ENCODE results near the gene KDM2B. TPM values are rescaled to one million over a fixed set of nuclear protein-coding genes. Genes with fewer than 3 reads are reported as not detected.
A peak's percentile ranks its signal among the peaks of the same experiment; 100 is the strongest.
"Not testable (repeated sequence)": the region's sequence is repeated elsewhere in the genome, so short reads cannot be mapped to it uniquely, and the experiment has no call there.

Gene KDM2B
- total and polyA plus RNA-seq, 2 donors from 2014 or later: 6.2 to 19.7 TPM

DNA sequence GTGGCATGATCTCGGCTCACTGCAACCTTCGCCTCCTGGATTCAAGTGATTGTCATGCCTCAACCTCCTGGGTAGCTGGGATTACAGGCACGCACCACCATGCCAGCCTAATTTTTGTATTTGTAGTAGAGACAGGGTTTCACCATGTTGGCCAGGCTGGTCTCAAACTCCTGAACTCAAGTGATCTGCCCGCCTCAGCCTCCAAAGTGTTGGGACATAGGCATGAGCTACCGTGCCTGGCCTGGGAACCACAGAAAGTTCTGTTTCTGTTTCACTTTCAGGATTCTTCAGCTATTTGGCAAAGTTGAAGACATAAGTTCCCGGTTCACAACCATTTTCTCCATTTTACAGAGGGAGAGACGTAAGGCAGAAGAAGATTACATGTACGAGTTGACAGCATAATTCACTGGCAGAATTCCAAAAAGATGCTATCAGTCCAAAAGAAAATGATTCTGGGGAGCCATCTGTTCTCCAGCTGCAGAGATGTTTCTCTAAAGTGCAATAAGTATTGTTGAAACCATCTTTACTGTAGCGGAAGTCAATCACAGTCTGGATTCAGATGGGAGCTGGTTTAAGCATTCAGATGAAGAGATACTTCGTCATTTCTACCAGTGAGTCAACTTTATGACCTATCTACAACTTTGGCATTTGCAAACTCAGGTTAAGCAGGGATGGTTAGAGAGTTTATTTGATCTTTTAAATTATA is 189.1 kb downstream of the KDM2B start:
- H3K4me1 ChIP-seq (ENCODE audit: control insufficient read depth in 2 of 3, insufficient read depth in 2 of 3, low read depth in 1 of 3, low read length in 3 of 3): no peaks in the 10 kb centered on the region
- intact Hi-C loops (cut with DNase I): no loop called here
- no peaks in the 10 kb centered on the region for H3K27me3 ChIP-seq (ENCODE audit: control insufficient read depth, insufficient read depth, low read length)
- no peak overlapping the region for H3K27ac ChIP-seq (ENCODE audit: low read depth in 2 of 2, low read length in 2 of 2)
- DNase-seq (peak in 1 of 5 donors; percentile 55), FAIRE-seq (no peak)
- H3K4me3 ChIP-seq (ENCODE audit: low read length in 3 of 3): no peak overlapping the region
- no peak overlapping the region for H3K9ac ChIP-seq (ENCODE audit: low read length in 3 of 3)
- TF ChIP-seq, protein P1, sequence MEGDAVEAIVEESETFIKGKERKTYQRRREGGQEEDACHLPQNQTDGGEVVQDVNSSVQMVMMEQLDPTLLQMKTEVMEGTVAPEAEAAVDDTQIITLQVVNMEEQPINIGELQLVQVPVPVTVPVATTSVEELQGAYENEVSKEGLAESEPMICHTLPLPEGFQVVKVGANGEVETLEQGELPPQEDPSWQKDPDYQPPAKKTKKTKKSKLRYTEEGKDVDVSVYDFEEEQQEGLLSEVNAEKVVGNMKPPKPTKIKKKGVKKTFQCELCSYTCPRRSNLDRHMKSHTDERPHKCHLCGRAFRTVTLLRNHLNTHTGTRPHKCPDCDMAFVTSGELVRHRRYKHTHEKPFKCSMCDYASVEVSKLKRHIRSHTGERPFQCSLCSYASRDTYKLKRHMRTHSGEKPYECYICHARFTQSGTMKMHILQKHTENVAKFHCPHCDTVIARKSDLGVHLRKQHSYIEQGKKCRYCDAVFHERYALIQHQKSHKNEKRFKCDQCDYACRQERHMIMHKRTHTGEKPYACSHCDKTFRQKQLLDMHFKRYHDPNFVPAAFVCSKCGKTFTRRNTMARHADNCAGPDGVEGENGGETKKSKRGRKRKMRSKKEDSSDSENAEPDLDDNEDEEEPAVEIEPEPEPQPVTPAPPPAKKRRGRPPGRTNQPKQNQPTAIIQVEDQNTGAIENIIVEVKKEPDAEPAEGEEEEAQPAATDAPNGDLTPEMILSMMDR (IDR thresholded peaks at IDR 0.05; ENCODE audit: borderline replicate concordance, extremely low read depth, insufficient read depth): no peak
- H3K9me3 ChIP-seq (ENCODE audit: control insufficient read depth in 2 of 3, insufficient read depth in 1 of 3, low read length in 3 of 3): no peaks in the 10 kb centered on the region
- H3K36me3 ChIP-seq (ENCODE audit: control insufficient read depth in 2 of 3, insufficient read depth in 3 of 3, low read length in 3 of 3): no peaks in the 10 kb centered on the region

DNA sequence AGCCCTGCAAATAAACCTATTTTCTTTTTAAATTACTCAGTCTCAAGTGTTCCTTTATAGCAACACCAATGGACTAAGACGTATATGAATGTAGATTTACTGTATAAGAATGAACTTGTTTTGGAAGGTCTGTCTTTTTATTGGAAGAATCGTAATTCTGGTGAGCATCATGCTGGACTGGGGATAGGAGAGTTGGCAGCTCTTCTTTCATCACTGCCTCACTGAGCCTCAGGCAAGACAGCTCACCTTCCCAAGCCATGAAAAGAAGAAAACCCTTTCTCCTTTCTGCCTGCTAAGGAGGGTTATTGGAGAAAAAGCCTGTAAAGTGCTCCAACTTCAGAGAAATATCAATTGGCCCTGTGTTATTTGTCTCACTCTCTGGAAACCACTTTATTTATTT is 190.0 kb downstream of the KDM2B start:
- FAIRE-seq (no peak), DNase-seq (no peak)
- Histone ChIP-seq H3K4me3 (ENCODE audit: low read length in 3 of 3) (no peak overlapping the region), H3K4me1 (ENCODE audit: control insufficient read depth in 2 of 3, insufficient read depth in 2 of 3, low read depth in 1 of 3, low read length in 3 of 3) (no peaks in the 10 kb centered on the region), H3K36me3 (ENCODE audit: control insufficient read depth in 2 of 3, insufficient read depth in 3 of 3, low read length in 3 of 3) (no peaks in the 10 kb centered on the region), H3K27ac (ENCODE audit: low read depth in 2 of 2, low read length in 2 of 2) (no peak overlapping the region), H3K9me3 (ENCODE audit: control insufficient read depth in 2 of 3, insufficient read depth in 1 of 3, low read length in 3 of 3) (no peaks in the 10 kb centered on the region), H3K9ac (ENCODE audit: low read length in 3 of 3) (no peak overlapping the region), H3K27me3 (ENCODE audit: control insufficient read depth, insufficient read depth, low read length) (no peaks in the 10 kb centered on the region)
- intact Hi-C loops (cut with DNase I): no loop called here
- TF ChIP-seq, protein P1 (IDR thresholded peaks at IDR 0.05; ENCODE audit: borderline replicate concordance, extremely low read depth, insufficient read depth): no peak

DNA sequence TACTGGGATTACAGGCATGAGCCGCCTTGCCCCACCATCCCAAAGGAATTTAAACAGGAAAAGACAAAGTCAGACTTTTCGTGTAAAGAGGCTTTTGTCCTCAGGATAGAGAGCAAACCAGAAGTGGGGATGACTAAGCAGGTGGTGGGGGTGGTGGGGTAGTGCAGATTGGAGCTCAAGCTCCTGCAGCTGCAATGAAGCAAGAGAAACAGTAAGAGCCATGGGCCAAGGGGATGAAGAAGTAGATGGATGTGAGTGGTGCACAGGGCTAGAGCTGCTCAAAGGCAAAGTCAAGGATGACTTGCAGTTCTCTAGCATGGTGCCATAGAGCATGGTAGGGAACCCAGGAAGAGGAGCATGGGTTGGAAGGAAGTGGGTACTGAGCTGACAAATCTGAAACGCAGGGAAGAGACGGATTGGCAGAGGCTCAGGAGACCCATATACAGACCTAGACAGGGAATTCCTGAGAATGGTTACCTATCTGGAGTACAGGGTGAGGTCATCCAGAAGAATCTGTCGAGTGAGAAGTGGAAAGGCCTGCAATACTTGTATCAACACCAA is 192.3 kb downstream of the KDM2B start:
- Histone ChIP-seq H3K9ac (ENCODE audit: low read length in 3 of 3) (no peak overlapping the region), H3K27me3 (ENCODE audit: control insufficient read depth, insufficient read depth, low read length) (no peaks in the 10 kb centered on the region), H3K4me3 (ENCODE audit: low read length in 3 of 3) (no peak overlapping the region), H3K36me3 (ENCODE audit: control insufficient read depth in 2 of 3, insufficient read depth in 3 of 3, low read length in 3 of 3) (no peaks in the 10 kb centered on the region), H3K9me3 (ENCODE audit: control insufficient read depth in 2 of 3, insufficient read depth in 1 of 3, low read length in 3 of 3) (no peaks in the 10 kb centered on the region), H3K27ac (ENCODE audit: low read depth in 2 of 2, low read length in 2 of 2) (no peak overlapping the region), H3K4me1 (ENCODE audit: control insufficient read depth in 2 of 3, insufficient read depth in 2 of 3, low read depth in 1 of 3, low read length in 3 of 3) (no peaks in the 10 kb centered on the region)
- DNase-seq (no peak), FAIRE-seq (no peak)
- TF ChIP-seq, protein P1 (IDR thresholded peaks at IDR 0.05; ENCODE audit: borderline replicate concordance, extremely low read depth, insufficient read depth): no peak
- intact Hi-C loops (cut with DNase I): no loop called here

DNA sequence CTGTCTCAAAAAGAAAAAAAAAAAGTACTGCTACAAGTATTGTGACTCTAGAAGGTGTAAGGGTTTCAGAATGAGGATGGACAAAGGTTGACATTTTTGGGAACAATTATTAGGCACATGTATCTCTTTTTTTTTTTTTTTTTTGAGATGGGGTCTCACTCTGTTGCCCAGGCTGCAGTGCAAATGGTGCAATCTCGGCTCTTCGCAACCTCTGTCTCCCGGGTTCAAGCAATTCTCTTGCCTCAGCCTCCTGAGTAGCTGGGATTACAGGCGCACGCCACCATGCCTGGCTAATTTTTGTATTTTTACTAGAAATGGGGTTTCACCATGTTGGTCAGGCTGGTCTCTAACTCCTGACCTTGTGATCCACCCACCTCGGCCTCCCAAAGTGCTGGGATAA is 195.9 kb downstream of the KDM2B start:
- H3K27ac ChIP-seq (ENCODE audit: low read depth in 2 of 2, low read length in 2 of 2); H3K9me3 ChIP-seq (ENCODE audit: control insufficient read depth in 2 of 3, insufficient read depth in 1 of 3, low read length in 3 of 3); H3K4me3 ChIP-seq (ENCODE audit: low read length in 3 of 3); H3K9ac ChIP-seq (ENCODE audit: low read length in 3 of 3); H3K27me3 ChIP-seq (ENCODE audit: control insufficient read depth, insufficient read depth, low read length); FAIRE-seq; DNase-seq; H3K36me3 ChIP-seq (ENCODE audit: control insufficient read depth in 2 of 3, insufficient read depth in 3 of 3, low read length in 3 of 3); intact Hi-C loops (cut with DNase I); H3K4me1 ChIP-seq (ENCODE audit: control insufficient read depth in 2 of 3, insufficient read depth in 2 of 3, low read depth in 1 of 3, low read length in 3 of 3): not testable (repeated sequence)

Data from kidney (tissue), 14 donors.